GM12801 (cell line): ENCODE results near the gene GOLGA6A.

Source experiments
- TF ChIP-seq, protein P1 (sequence below): IDR thresholded peaks from one replicate; pipeline ENCODE4 v1.5.1; 2011; ENCODE audit warnings: control low read depth; ENCODE audit not compliant: insufficient read length; ENCODE audit errors: extremely low read depth

The GOLGA6A gene

DNA sequence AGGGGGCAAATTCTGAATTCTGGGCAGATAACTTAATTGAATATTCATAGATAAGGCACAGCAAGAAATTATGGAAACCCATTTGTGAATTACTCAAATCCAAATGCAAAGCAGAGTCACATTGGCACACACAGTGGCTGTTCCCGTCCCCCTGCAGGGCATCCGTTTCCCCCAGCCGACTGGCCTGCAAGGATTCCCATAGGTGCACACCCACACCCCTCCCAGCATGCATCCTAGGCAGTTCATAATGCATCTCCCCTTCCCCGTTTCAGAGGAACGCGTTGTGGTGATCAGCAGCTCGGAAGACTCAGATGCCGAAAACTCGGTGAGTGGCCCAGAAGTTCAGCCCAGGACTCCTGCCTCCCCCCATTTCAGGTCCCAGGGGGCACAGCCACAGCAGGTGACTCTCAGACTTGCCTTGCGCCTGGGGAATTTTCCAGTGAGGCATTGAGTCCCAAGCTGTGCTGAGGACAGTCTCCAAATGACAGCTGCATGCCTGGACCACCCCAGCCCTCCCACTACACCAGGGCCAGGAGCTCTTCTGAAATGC, 48.1 kb downstream of the GOLGA6A start:
- TF ChIP-seq, protein P1, sequence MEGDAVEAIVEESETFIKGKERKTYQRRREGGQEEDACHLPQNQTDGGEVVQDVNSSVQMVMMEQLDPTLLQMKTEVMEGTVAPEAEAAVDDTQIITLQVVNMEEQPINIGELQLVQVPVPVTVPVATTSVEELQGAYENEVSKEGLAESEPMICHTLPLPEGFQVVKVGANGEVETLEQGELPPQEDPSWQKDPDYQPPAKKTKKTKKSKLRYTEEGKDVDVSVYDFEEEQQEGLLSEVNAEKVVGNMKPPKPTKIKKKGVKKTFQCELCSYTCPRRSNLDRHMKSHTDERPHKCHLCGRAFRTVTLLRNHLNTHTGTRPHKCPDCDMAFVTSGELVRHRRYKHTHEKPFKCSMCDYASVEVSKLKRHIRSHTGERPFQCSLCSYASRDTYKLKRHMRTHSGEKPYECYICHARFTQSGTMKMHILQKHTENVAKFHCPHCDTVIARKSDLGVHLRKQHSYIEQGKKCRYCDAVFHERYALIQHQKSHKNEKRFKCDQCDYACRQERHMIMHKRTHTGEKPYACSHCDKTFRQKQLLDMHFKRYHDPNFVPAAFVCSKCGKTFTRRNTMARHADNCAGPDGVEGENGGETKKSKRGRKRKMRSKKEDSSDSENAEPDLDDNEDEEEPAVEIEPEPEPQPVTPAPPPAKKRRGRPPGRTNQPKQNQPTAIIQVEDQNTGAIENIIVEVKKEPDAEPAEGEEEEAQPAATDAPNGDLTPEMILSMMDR: no peak

DNA sequence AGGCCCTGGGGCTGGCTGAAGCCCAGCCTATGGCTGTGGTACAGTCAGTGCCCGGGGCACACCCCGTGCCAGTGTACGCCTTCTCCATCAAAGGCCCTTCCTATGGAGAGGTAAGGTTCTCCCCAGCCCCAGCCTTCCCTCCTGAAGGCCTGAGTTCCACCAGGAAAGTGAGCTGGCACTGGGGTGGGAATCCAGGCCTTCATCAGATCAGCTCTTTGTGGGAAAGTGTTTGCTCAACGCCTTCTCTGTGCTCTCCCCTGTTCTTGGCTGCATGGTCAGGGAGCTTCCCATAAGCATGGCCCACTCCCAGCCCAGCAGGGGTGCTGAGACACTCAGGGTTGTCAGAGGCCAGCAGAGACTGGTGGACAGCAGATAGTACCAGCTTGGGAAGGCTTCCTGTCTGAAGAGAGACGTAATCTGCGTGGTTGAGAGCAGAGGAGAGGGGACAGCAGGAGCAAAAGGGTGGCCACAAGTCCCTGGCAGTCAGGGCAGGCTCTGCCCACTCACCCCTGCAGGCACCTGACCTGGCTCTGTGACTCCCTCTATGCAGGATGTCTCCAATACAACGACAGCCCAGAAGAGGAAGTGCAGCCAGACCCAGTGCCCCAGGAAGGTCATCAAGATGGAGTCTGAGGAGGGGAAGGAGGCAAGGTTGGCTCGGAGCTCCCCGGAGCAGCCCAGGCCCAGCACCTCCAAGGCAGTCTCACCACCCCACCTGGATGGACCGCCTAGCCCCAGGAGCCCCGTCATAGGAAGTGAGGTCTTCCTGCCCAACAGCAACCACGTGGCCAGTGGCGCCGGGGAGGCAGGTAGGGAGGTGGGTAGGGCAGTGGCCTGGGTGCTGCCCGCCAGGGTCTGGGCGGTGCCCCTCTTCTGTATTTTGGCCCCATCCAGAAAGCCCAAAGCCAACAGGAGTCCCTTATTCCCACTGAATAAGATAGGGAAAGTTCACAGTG, 49.5 kb downstream of the GOLGA6A start:
- TF ChIP-seq, protein P1: no peak

DNA sequence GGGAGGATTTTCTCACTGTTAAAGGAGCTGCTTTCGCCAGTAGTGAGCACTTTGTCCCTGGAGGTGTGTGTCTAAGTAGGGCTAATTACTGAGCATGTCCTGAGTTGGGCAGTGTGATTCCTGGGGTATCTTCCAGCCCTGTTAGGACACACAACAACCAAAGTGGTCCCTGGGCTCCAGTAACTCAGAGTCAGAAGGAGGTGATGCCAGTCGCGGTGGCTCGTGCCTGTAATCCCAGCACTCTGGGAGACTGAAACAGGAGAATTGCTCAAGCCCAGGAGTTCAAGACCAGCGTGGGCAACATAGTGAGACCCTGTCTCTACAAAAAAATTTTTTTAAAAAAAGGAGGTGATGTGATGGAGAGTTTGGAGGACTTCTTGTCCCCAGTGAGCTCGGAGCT, 50.3 kb downstream of the GOLGA6A start:
- TF ChIP-seq, protein P1: no peak

DNA sequence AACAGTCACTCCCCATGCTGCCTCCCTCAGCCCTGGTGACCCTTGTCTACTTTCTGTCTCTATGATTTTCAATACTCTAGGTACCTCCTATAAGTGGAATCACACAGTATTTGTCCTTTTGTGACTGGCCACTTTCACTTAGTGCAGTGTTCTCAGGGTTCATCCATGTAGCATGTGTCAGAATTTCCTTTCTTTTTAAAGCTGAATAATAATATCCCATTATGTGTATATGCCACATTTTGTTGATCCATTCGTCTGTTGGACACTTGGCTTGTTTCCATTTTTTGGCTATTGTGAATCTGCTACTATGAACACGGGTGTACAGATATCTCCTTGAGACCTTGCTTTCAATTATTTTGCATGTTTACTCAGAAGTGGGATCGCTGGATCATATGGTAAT, 53.7 kb downstream of the GOLGA6A start:
- TF ChIP-seq, protein P1: no peak

DNA sequence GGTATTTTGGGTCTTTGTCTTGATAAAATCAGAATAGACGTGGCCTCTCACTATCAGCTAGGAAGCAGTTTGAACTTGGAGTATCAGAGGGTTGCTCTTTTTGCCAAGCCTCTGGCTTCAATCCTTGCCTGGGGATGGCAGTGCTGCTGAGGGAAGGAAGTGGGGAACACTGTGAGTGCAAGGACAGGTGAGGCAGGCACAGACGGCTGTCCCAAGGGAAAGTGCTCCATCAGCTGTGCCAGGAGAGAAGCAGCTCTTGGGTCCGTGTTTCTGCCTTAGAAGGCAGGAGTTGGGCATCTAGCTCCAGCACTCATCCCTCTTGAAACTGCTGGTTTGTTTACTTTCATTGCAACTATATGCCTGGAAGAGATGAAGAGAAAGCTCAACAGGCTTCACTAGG, 54.7 kb downstream of the GOLGA6A start:
- TF ChIP-seq, protein P1: no peak

DNA sequence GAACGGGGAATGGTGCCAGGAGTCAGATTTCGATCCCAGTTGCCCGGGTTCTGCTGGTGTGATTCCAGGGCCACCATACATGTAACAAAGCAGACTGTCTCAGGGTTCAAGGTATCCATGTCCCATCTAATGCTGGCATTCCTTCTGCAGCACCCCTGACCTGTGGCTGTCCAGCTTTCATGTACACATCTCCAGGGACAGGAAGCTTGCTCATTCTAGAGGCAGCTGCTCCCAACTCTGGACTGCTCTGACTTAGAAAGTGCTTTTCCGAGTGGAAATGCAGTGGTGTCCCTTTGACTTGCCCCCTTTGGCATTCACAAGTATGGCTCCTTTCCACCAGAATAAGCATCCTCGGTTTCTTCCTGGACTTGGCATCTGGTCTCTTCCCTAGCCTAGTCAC, 56.9 kb downstream of the GOLGA6A start:
- TF ChIP-seq, protein P1: no peak

DNA sequence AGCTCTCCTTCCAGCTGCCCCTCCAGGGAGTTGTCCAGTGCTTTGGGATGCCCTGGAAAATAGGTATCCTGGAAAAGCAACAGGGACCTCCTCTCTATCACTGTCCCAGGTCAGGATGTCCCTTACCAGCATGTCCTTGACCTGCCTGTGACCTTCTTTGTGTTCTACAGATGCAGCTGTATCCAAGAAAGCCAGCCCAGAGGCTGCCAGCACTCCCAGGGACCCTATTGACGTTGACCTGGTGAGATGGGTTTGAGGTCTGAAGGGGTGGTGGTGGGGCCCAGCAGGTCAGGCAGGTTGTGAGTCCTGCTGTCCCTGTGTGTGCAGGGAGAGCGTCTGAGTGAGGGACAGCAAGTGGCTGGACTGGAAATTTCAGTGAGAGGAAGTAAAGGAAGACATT, 57.7 kb downstream of the GOLGA6A start:
- TF ChIP-seq, protein P1: no peak
